Gastroesophageal sphincter (tissue), 3 donors: ENCODE results near the gene PTPRK.

Experiments
- CTCF ChIP-seq, 4 experiments: fragments of 200-600 bp in 2 of 4; fragments of 450-650 bp in 2 of 4; sonication (generic) in 1 of 4; IDR thresholded peaks; one replicate each; pipeline ENCODE4 v1.5.1; 2017 to 2019; ENCODE audit warnings: antibody characterized with exemption in 4 of 4, mild to moderate bottlenecking in 2 of 4, moderate library complexity in 2 of 4
- EP300 ChIP-seq: sonication (generic); formaldehyde crosslinking; IDR thresholded peaks from one replicate; pipeline ENCODE4 v1.6.1; 2017; ENCODE audit warnings: antibody characterized with exemption, mild to moderate bottlenecking
- POLR2A ChIP-seq, 2 donors: fragments of 450-650 bp; IDR thresholded peaks; one replicate each; pipeline ENCODE4 v1.6.1; 2017; ENCODE audit warnings: antibody characterized with exemption in 2 of 2, mild to moderate bottlenecking in 2 of 2, moderate library complexity in 1 of 2
- POLR2AphosphoS5 ChIP-seq: sonication (generic); formaldehyde crosslinking; IDR thresholded peaks from one replicate; pipeline ENCODE4 v1.6.1; 2017; ENCODE audit warnings: antibody characterized with exemption

DNA sequence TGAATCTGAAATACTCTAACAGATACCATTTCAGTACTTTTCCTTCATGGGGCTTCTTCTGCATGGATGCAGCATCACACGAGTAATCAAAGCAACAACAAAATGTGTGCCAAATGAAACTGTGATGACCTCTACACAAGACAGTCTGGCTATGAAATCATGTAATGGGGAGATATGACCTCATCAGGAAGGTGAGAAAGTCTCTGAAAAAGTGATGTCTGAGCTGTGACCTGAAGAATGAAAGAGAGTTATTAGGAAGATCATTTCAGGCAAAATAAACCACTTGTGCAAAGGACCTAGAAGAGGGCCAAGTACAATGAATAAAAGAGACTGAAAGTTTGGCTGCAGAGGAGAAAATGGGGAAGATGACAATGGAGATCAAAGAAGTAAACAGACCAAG, 182.8 kb downstream of the PTPRK start:
- no peak for TF ChIP-seq CTCF (IDR thresholded peaks at IDR 0.05)
- no peak for TF ChIP-seq POLR2A (IDR thresholded peaks at IDR 0.05)
- TF ChIP-seq EP300 = no peak
- no peak for TF ChIP-seq POLR2AphosphoS5
